A549 (cell line): ENCODE data around the gene PIPOX. TPM values are rescaled to one million over a fixed set of nuclear protein-coding genes. Genes with fewer than 3 reads are reported as not detected.

Experiments
- ATAC-seq, 2 experiments: fragments of 200-7000 bp in 1 of 2; fragments of >200 bp in 1 of 2; cut with Nextera tagmentation in 1 of 2; cut with Tn5 transposase in 1 of 2; 3 replicates each; pipeline versions ENCODE4 v1.8.0 to v1.9.1; 2018 to 2020; ENCODE audit warnings: mild to moderate bottlenecking in 1 of 2, moderate library complexity in 1 of 2
- CTCF ChIA-PET: fragments of 300-600 bp; sonication (Branson Sonifier 250); formaldehyde crosslinking; extraction: SDS; loops from one replicate; lab custom pipeline; 2021; ENCODE audit warnings: antibody characterized with exemption, inconsistent platforms; lab: Yijun Ruan, JAX
- POLR2A ChIA-PET: fragments of 350-600 bp; formaldehyde crosslinking; extraction: SDS; loops from one replicate; lab custom pipeline; 2021; ENCODE audit warnings: antibody characterized with exemption, inconsistent platforms; lab: Yijun Ruan, JAX
- DNase-seq, 2 experiments: peaks; one replicate each; pipeline versions ENCODE4 v3.0.0 to v3.0.0-alpha.2; 2011 to 2016; ENCODE audit warnings: low read depth in 1 of 2, low spot score in 1 of 2
- FAIRE-seq: peaks from 2 replicates; lab custom pipeline; 2011; peaks lifted over from hg19 to GRCh38; lab: Jason Lieb, UNC
- H3K27ac ChIP-seq, 2 experiments: fragments of >200 bp; sonication (Bioruptor Twin); formaldehyde crosslinking; 3 replicates each; pipeline ENCODE4 v1.5.1; 2016 to 2017
- H3K4me1 ChIP-seq: fragments of >200 bp; sonication (Bioruptor Twin); formaldehyde crosslinking; 3 replicates; pipeline ENCODE4 v1.6.1; 2016
- H3K4me2 ChIP-seq: fragments of >200 bp; sonication (Bioruptor Twin); formaldehyde crosslinking; 3 replicates; pipeline ENCODE4 v1.6.1; 2016
- H3K4me3 ChIP-seq: fragments of >200 bp; sonication (Bioruptor Twin); formaldehyde crosslinking; 3 replicates; pipeline ENCODE4 v1.5.1; 2016
- H3K9me3 ChIP-seq: fragments of >200 bp; sonication (Bioruptor Twin); formaldehyde crosslinking; 3 replicates; pipeline ENCODE4 v1.6.1; 2016
- BHLHE40 ChIP-seq: IDR thresholded peaks from 2 replicates; pipeline ENCODE4 v1.6.1; 2012; ENCODE audit warnings: low read depth, low read length, inconsistent platforms
- CBX2 ChIP-seq: fragments of 200-600 bp; sonication (generic); IDR thresholded peaks from 2 replicates; pipeline ENCODE4 v1.6.1; 2016; ENCODE audit warnings: low read depth, mild to moderate bottlenecking, borderline replicate concordance
- CBX8 ChIP-seq: fragments of 200-600 bp; sonication (generic); IDR thresholded peaks from 2 replicates; pipeline ENCODE4 v1.6.1; 2016
- CEBPB ChIP-seq, 2 experiments: fragments of >200 bp in 1 of 2; sonication (Bioruptor Twin) in 1 of 2; formaldehyde crosslinking in 1 of 2; IDR thresholded peaks; 2 replicates each; pipeline ENCODE4 v1.6.1; 2012 to 2016
- EHF ChIP-seq: fragments of 250-450 bp; sonication (Bioruptor Pico); IDR thresholded peaks from 2 replicates; pipeline ENCODE4 v1.5.0; 2020; ENCODE audit warnings: mild to moderate bottlenecking
- FOSB ChIP-seq: fragments of 250-450 bp; sonication (Bioruptor Pico); IDR thresholded peaks from 2 replicates; pipeline ENCODE4 v1.5.0; 2020; ENCODE audit warnings: mild to moderate bottlenecking, moderate library complexity
- GATA3 ChIP-seq: IDR thresholded peaks from 2 replicates; pipeline ENCODE4 v1.6.1; 2012; ENCODE audit warnings: borderline replicate concordance
- HDAC2 ChIP-seq: fragments of 200-600 bp; sonication (generic); IDR thresholded peaks from 2 replicates; pipeline ENCODE4 v1.6.1; 2016
- HOXB13 ChIP-seq: fragments of 250-450 bp; sonication (Bioruptor Pico); IDR thresholded peaks from 2 replicates; pipeline ENCODE4 v1.5.0; 2020; ENCODE audit warnings: low read depth, mild to moderate bottlenecking, moderate library complexity
- HOXB5 ChIP-seq: fragments of 250-450 bp; sonication (Bioruptor Pico); IDR thresholded peaks from 2 replicates; pipeline ENCODE4 v1.5.0; 2020; ENCODE audit warnings: mild to moderate bottlenecking, moderate library complexity
- JUNB ChIP-seq: fragments of >200 bp; sonication (Bioruptor Twin); formaldehyde crosslinking; IDR thresholded peaks from 2 replicates; pipeline ENCODE4 v1.6.1; 2016
- MAZ ChIP-seq: fragments of 150-350 bp; IDR thresholded peaks from 2 replicates; pipeline ENCODE4 v1.6.1; 2014; ENCODE audit warnings: antibody characterized with exemption, low read depth, low read length, borderline replicate concordance
- MYC ChIP-seq: IDR thresholded peaks from 2 replicates; pipeline ENCODE4 v1.6.1; 2012; ENCODE audit warnings: mild to moderate bottlenecking, inconsistent platforms, low read length, improper control_type of control experiment, borderline replicate concordance
- NFE2L2 ChIP-seq: fragments of 150-350 bp; conservative IDR thresholded peaks from 2 replicates; pipeline ENCODE4 v1.6.1; 2014; ENCODE audit warnings: low read length
- NR3C1 ChIP-seq: fragments of >200 bp; sonication (Bioruptor Twin); formaldehyde crosslinking; IDR thresholded peaks from 3 replicates; pipeline ENCODE4 v1.6.1; 2017
- POLR2AphosphoS2 ChIP-seq: conservative IDR thresholded peaks from 2 replicates; pipeline ENCODE4 v1.6.1; 2012; ENCODE audit warnings: low read length, improper control_type of control experiment, inconsistent platforms
- TFCP2L1 ChIP-seq: fragments of 250-450 bp; sonication (Bioruptor Pico); IDR thresholded peaks from 2 replicates; pipeline ENCODE4 v1.5.0; 2021; ENCODE audit warnings: mild to moderate bottlenecking
- TP53 ChIP-seq: fragments of 250-450 bp; sonication (Bioruptor Pico); IDR thresholded peaks from 2 replicates; pipeline ENCODE4 v1.5.0; 2021; ENCODE audit warnings: mild to moderate bottlenecking, moderate library complexity
- ZFP36 ChIP-seq: fragments of 450-650 bp; IDR thresholded peaks from 2 replicates; pipeline ENCODE4 v1.6.1; 2014; ENCODE audit warnings: borderline replicate concordance; ENCODE audit not compliant: partially characterized antibody
- ZNF302 ChIP-seq: fragments of 250-450 bp; sonication (Bioruptor Pico); IDR thresholded peaks from 2 replicates; pipeline ENCODE4 v1.9.0; 2021; ENCODE audit warnings: inconsistent platforms, mild to moderate bottlenecking, moderate library complexity
- WGBS: methylation state at CpG from one replicate; pipeline ENCODE4 v1.1.6; 2017; ENCODE audit errors: missing lambda C conversion rate; 5-methylcytosine and 5-hydroxymethylcytosine counted together
- polyA plus RNA-seq, 4 experiments: library from polyadenylated mRNA; depleted of rRNA in 3 of 4; stranded (reverse); fragments of >200 nt; fragmentation: RNase III in 1 of 4; extraction: RNeasy Plus Mini Kit Qiagen cat#74134 plus additional on column Dnase treatment in 1 of 4; gene quantifications; 2 replicates in 3 of 4; 3 replicates in 1 of 4; pipeline ENCODE4 v1.2.3, GENCODE V29; 2011 to 2017
- TF ChIP-seq, protein P1 (sequence below): fragments of 250-450 bp; sonication (Bioruptor Pico); IDR thresholded peaks from 2 replicates; pipeline ENCODE4 v1.5.0; 2021; ENCODE audit warnings: mild to moderate bottlenecking, moderate library complexity, borderline replicate concordance
- TF ChIP-seq, protein P2 (sequence below): fragments of >200 bp; sonication (Bioruptor Twin); formaldehyde crosslinking; IDR thresholded peaks from 2 replicates; pipeline ENCODE4 v1.6.1; 2016
- TF ChIP-seq, protein P3 (sequence below): IDR thresholded peaks from 2 replicates; pipeline ENCODE4 v1.6.1; 2012
- TF ChIP-seq, protein P4 (sequence below): fragments of 150-350 bp; IDR thresholded peaks from 2 replicates; pipeline ENCODE4 v1.6.1; 2014; ENCODE audit warnings: low read depth, mild to moderate bottlenecking, low read length
- TF ChIP-seq, protein P5 (sequence below): IDR thresholded peaks from 2 replicates; pipeline ENCODE4 v1.6.1; 2012

PIPOX gene
- polyA plus RNA-seq, 2 of the 4 experiments (the other 2 are of a cell fraction): 0.39 to 0.94 TPM

DNA sequence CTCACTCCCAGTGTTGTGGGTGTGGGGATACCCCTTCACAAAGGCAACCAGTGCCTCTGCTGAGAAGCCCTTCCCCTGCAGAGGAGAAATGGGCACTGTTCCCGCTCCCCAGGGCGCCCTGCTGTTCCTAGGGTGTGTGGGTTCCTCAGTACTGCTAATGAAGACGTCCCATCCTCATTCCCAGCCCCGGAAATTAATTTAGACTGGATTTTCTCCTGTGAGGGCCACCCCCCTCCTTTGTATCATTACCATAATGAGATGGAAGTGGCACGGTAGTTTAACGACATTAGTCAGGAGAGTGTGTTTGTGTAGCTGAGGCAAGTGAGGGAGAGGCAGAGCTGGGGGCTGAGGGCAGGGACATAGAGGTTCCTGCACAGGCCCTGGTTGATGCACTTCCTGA lies 53.2 kb downstream of the PIPOX start:
- Histone ChIP-seq H3K27ac (no peak overlapping the region), H3K4me3 (no peak overlapping the region), H3K9me3 (no peaks in the 10 kb centered on the region), H3K4me2 (no peak overlapping the region), H3K4me1 (no peaks in the 10 kb centered on the region)
- ChIA-PET CTCF (interaction anchor here (0.6 to 1.1 kb wide), 3 partner anchors 123 to 355 kb away, joined by 3 to 4 read pairs (median 3); no protein-coding TSS in a partner anchor), POLR2A (no interaction called here)
- DNase-seq: no peak
- TF ChIP-seq ZNF302 (CRISPR knock-in tag): no peak
- WGBS: 81% methylated on average over 6 of the region's 6 CpGs
- ATAC-seq: no peak
- FAIRE-seq: no peak

DNA sequence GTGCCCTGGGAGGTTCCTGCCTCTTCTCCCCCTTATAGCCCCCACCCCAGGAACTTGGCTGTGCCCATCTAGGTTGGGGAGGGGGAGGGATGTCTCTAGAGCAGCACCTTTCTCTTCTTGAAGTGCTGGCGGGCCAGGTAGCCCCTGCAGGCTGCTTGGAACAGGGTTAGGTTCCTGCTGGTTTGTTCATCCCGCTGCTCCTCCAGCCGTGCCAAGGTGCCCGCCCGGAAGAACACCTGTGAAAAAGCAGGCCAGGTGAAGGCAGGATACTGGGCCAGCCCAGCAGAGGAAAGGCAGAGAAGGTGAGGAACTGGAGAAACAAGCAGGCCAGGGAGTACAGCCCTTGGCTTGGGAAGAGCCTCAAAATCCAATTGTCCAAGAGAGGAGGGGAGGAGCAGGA lies 56.6 kb downstream of the PIPOX start:
- Histone ChIP-seq H3K4me2 (no peak overlapping the region), H3K27ac (no peak overlapping the region), H3K4me1 (no peaks in the 10 kb centered on the region), H3K4me3 (no peak overlapping the region), H3K9me3 (no peaks in the 10 kb centered on the region)
- DNase-seq (no peak), ATAC-seq (no peak), FAIRE-seq (no peak)
- WGBS: 84% methylated on average over 4 of the region's 5 CpGs
- ChIA-PET POLR2A (no interaction called here), CTCF (interaction anchor here (1.5 to 2.3 kb wide), 3 partner anchors 81 to 134 kb away, joined by 3 to 16 read pairs (median 6); no protein-coding TSS in a partner anchor)
- no peak for TF ChIP-seq MYC
- TF ChIP-seq NR3C1: no peak
- TF ChIP-seq BHLHE40: no peak
- TF ChIP-seq JUNB: no peak
- no peak for TF ChIP-seq HOXB5 (CRISPR knock-in tag)
- TF ChIP-seq ZFP36: no peak
- TF ChIP-seq NFE2L2: no peak
- TF ChIP-seq FOSB (CRISPR knock-in tag): no peak
- TF ChIP-seq, protein P1, sequence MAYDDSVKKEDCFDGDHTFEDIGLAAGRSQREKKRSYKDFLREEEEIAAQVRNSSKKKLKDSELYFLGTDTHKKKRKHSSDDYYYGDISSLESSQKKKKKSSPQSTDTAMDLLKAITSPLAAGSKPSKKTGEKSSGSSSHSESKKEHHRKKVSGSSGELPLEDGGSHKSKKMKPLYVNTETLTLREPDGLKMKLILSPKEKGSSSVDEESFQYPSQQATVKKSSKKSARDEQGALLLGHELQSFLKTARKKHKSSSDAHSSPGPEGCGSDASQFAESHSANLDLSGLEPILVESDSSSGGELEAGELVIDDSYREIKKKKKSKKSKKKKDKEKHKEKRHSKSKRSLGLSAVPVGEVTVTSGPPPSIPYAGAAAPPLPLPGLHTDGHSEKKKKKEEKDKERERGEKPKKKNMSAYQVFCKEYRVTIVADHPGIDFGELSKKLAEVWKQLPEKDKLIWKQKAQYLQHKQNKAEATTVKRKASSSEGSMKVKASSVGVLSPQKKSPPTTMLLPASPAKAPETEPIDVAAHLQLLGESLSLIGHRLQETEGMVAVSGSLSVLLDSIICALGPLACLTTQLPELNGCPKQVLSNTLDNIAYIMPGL (CRISPR knock-in tag): no peak
- no peak for TF ChIP-seq TFCP2L1 (CRISPR knock-in tag)
- TF ChIP-seq, protein P2, sequence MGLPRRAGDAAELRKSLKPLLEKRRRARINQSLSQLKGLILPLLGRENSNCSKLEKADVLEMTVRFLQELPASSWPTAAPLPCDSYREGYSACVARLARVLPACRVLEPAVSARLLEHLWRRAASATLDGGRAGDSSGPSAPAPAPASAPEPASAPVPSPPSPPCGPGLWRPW: no peak
- TF ChIP-seq CBX8: no peak
- TF ChIP-seq CBX2: no peak
- TF ChIP-seq, protein P3, sequence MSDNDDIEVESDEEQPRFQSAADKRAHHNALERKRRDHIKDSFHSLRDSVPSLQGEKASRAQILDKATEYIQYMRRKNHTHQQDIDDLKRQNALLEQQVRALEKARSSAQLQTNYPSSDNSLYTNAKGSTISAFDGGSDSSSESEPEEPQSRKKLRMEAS: no peak
- no peak for TF ChIP-seq CEBPB (IDR thresholded peaks at IDR 0.05)

DNA sequence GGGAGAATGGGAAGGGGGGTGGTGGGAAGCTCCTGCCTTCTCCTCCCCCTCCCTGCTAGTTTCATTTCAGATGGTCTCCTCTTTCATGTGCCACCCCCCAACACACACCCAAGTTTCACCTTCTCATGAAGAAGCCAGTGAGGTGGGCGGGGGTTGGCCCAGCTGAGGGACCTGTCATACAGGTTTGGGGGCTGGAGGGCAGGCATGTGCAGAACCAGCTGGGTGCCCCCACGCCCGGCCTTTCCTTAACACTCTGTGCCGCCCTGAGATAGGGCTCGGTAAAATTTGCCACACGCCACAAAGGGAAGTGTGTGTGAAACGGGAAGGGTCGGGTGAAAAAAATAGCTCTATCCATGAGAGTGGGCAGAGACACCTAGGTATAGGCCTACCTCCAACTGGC lies 57.4 kb downstream of the PIPOX start:
- POLR2A ChIA-PET: no interaction called here
- Histone ChIP-seq H3K9me3 (no peaks in the 10 kb centered on the region), H3K4me1 (no peaks in the 10 kb centered on the region), H3K4me3 (no peak overlapping the region), H3K4me2 (no peak overlapping the region), H3K27ac (no peak overlapping the region)
- TF ChIP-seq TFCP2L1 (CRISPR knock-in tag) (no peak), HOXB13 (CRISPR knock-in tag) (no peak), EHF (CRISPR knock-in tag) (no peak), MYC (no peak), MAZ (no peak), GATA3 (no peak), POLR2AphosphoS2 (no peak), TP53 (CRISPR knock-in tag) (no peak), NFE2L2 (no peak), CBX2 (no peak), HDAC2 (no peak)
- TF ChIP-seq, protein P4, sequence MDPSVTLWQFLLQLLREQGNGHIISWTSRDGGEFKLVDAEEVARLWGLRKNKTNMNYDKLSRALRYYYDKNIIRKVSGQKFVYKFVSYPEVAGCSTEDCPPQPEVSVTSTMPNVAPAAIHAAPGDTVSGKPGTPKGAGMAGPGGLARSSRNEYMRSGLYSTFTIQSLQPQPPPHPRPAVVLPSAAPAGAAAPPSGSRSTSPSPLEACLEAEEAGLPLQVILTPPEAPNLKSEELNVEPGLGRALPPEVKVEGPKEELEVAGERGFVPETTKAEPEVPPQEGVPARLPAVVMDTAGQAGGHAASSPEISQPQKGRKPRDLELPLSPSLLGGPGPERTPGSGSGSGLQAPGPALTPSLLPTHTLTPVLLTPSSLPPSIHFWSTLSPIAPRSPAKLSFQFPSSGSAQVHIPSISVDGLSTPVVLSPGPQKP: no peak
- TF ChIP-seq, protein P5, sequence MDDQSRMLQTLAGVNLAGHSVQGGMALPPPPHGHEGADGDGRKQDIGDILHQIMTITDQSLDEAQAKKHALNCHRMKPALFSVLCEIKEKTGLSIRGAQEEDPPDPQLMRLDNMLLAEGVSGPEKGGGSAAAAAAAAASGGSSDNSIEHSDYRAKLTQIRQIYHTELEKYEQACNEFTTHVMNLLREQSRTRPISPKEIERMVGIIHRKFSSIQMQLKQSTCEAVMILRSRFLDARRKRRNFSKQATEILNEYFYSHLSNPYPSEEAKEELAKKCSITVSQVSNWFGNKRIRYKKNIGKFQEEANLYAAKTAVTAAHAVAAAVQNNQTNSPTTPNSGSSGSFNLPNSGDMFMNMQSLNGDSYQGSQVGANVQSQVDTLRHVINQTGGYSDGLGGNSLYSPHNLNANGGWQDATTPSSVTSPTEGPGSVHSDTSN: no peak
- TF ChIP-seq, protein P1 (CRISPR knock-in tag): no peak
- TF ChIP-seq, protein P3: no peak
- 90% methylated on average over 8 of the region's 8 CpGs for WGBS
- CTCF ChIA-PET: interaction anchor here (1.3 to 2.4 kb wide), 3 partner anchors 104 to 147 kb away, joined by 3 to 16 read pairs (median 12); no protein-coding TSS in a partner anchor
- no peak for DNase-seq
- ATAC-seq: no peak
- no peak for FAIRE-seq
